Tibial nerve (tissue), 4 donors: ENCODE data around the gene INTS7.

Source experiments
- EP300 ChIP-seq, 2 donors: sonication (generic); formaldehyde crosslinking; IDR thresholded peaks; one replicate each; pipeline ENCODE4 v1.6.1; 2017; ENCODE audit warnings: antibody characterized with exemption in 2 of 2, mild to moderate bottlenecking in 1 of 2
- POLR2A ChIP-seq, 2 donors: fragments of 450-650 bp; IDR thresholded peaks; one replicate each; pipeline ENCODE4 v1.6.1; 2017; ENCODE audit warnings: antibody characterized with exemption in 2 of 2, mild to moderate bottlenecking in 2 of 2, moderate library complexity in 2 of 2
- TF ChIP-seq, protein P1 (sequence below), 5 experiments: fragments of 200-600 bp in 3 of 5; fragments of 450-650 bp in 2 of 5; sonication (generic) in 3 of 5; IDR thresholded peaks; one replicate each; pipeline ENCODE4 v1.5.1; 2016 to 2019; ENCODE audit warnings: antibody characterized with exemption in 5 of 5, mild to moderate bottlenecking in 3 of 5, moderate library complexity in 2 of 5

DNA sequence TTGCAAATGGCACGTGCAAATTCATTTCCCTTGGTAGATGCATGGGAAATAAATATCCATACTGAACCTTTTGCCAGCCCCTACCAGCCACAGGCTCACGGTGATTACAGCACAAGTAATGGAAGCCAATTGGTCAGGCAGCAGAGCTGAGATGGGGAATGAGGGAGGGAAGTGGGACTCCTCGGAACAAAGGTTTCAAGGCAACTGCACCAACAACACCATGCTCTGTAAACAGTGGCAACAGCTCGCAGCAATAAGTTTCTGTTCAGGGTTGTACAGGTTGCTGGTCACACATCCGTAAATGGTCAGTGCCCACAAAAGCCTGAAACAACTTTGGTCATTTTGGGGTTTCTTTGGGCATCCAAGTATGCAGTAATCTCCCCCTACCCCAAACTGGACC, 142.1 kb downstream of the INTS7 start:
- TF ChIP-seq, protein P1, sequence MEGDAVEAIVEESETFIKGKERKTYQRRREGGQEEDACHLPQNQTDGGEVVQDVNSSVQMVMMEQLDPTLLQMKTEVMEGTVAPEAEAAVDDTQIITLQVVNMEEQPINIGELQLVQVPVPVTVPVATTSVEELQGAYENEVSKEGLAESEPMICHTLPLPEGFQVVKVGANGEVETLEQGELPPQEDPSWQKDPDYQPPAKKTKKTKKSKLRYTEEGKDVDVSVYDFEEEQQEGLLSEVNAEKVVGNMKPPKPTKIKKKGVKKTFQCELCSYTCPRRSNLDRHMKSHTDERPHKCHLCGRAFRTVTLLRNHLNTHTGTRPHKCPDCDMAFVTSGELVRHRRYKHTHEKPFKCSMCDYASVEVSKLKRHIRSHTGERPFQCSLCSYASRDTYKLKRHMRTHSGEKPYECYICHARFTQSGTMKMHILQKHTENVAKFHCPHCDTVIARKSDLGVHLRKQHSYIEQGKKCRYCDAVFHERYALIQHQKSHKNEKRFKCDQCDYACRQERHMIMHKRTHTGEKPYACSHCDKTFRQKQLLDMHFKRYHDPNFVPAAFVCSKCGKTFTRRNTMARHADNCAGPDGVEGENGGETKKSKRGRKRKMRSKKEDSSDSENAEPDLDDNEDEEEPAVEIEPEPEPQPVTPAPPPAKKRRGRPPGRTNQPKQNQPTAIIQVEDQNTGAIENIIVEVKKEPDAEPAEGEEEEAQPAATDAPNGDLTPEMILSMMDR (IDR thresholded peaks at IDR 0.05), result no peak
- TF ChIP-seq POLR2A (IDR thresholded peaks at IDR 0.05), result no peak
- TF ChIP-seq EP300 (IDR thresholded peaks at IDR 0.05), result no peak
